Panc1 (cell line): ENCODE measurements around the gene ELL2. TPM values are rescaled to one million over a fixed set of nuclear protein-coding genes. Genes with fewer than 3 reads are reported as not detected.

Experiments used
- ATAC-seq: fragments of 200-7000 bp; cut with Tn5 transposase; 2 replicates; pipeline ENCODE4 v1.9.1; 2020; ENCODE audit warnings: mild to moderate bottlenecking, moderate library complexity
- BruUV-seq: library from RNA; stranded (reverse); fragments of 400-500 nt; replicated peaks from 2 replicates; lab custom pipeline; 2021; lab: Mats Ljungman, UMichigan
- CTCF ChIA-PET: fragments of 300-600 bp; sonication (Branson Sonifier 250); formaldehyde crosslinking; loops from one replicate; lab custom pipeline; 2022; ENCODE audit warnings: antibody characterized with exemption; lab: Charles Lee
- POLR2A ChIA-PET: fragments of 300-600 bp; sonication (Branson Sonifier 250); formaldehyde crosslinking; loops from one replicate; lab custom pipeline; 2022; ENCODE audit warnings: antibody characterized with exemption; lab: Charles Lee
- DNase-seq: peaks from one replicate; pipeline ENCODE4 v3.0.0-alpha.2; 2010; ENCODE audit warnings: low read depth, low spot score
- H3K27ac ChIP-seq: 2 replicates; pipeline ENCODE4 v1.5.1; 2011; ENCODE audit warnings: mild to moderate bottlenecking, low read length, inconsistent platforms
- H3K27me3 ChIP-seq: fragments of 200-500 bp; sonication (Bioruptor generic); 2 replicates; pipeline ENCODE4 v1.6.0; 2014; ENCODE audit warnings: low read length, inconsistent platforms; ENCODE audit not compliant: control insufficient read depth, insufficient read depth
- H3K36me3 ChIP-seq: fragments of 200-500 bp; sonication (Bioruptor generic); 2 replicates; pipeline ENCODE4 v1.5.1; 2014; ENCODE audit warnings: inconsistent platforms, mild to moderate bottlenecking, low read length, moderate library complexity; ENCODE audit not compliant: control insufficient read depth, insufficient read depth
- H3K4me1 ChIP-seq: 2 replicates; pipeline ENCODE4 v1.5.1; 2011; ENCODE audit warnings: inconsistent platforms, mild to moderate bottlenecking, low read length, moderate library complexity; ENCODE audit not compliant: control insufficient read depth, insufficient read depth
- H3K4me3 ChIP-seq, 2 experiments: 2 replicates each; pipeline ENCODE4 v1.5.1; 2011 to 2012; ENCODE audit warnings: low read depth in 2 of 2, low read length in 2 of 2, mild to moderate bottlenecking in 2 of 2, inconsistent platforms in 1 of 2, moderate library complexity in 1 of 2
- H3K9me3 ChIP-seq: fragments of 200-500 bp; sonication (Bioruptor generic); 2 replicates; pipeline ENCODE4 v1.5.1; 2014; ENCODE audit warnings: low read depth, mild to moderate bottlenecking, inconsistent platforms, low read length, moderate library complexity; ENCODE audit not compliant: control insufficient read depth, insufficient read depth
- POLR2AphosphoS5 ChIP-seq: IDR thresholded peaks from 2 replicates; pipeline ENCODE4 v1.6.1; 2012; ENCODE audit warnings: mild to moderate bottlenecking, low read depth, low read length, moderate library complexity
- SIN3A ChIP-seq: IDR thresholded peaks from 2 replicates; pipeline ENCODE4 v1.6.1; 2012; ENCODE audit warnings: low read depth, mild to moderate bottlenecking, low read length, moderate library complexity, borderline replicate concordance; ENCODE audit not compliant: insufficient read depth
- TCF7L2 ChIP-seq: IDR thresholded peaks from 2 replicates; pipeline ENCODE4 v1.6.1; 2011; ENCODE audit warnings: mild to moderate bottlenecking, low read depth, low read length, inconsistent platforms
- in situ Hi-C: cut with HindIII; loops from 2 replicates; pipeline ENCODE4 v1.10.0; 2016; ENCODE audit warnings: low sequenced_read_pairs, low pct_unique_long_range_greater_than_20kb
- intact Hi-C: fragments of 100-400 bp; cut with micrococcal nuclease; formaldehyde crosslinking; loops from one replicate; pipeline ENCODE4 v1.10.0; 2022; ENCODE audit not compliant: unreplicated experiment
- total RNA-seq: library from RNA; stranded (reverse); gene quantifications from one replicate; pipeline ENCODE4 v1.2.1, GENCODE V29; 2021; ENCODE audit not compliant: unreplicated experiment
- TF ChIP-seq, protein P1 (sequence below): fragments of 450-650 bp; IDR thresholded peaks from 2 replicates; pipeline ENCODE4 v1.5.1; 2017; ENCODE audit warnings: mild to moderate bottlenecking
- TF ChIP-seq, protein P2 (sequence below), 2 experiments: IDR thresholded peaks; 2 replicates each; pipeline ENCODE4 v1.6.1; 2011 to 2012; ENCODE audit warnings: low read depth in 2 of 2, control low read depth in 1 of 2, low read length in 1 of 2, mild to moderate bottlenecking in 1 of 2, moderate library complexity in 1 of 2; ENCODE audit not compliant: insufficient read depth in 1 of 2

The ELL2 gene
- total RNA-seq, 1 experiment from 2014 or later = 68.5 TPM

- H3K4me1 ChIP-seq = 0 out of 2 replicates have a peak, but pooled peaks cover 4% of the 10 kb centered on the region
- in situ Hi-C loops (no loop called here), intact Hi-C loops (loop anchor here (10.0 kb wide), 1 partner anchor 738 kb away; no protein-coding TSS in a partner anchor)
- no peak for DNase-seq
- H3K9me3 ChIP-seq = no peaks in the 10 kb centered on the region
- H3K4me3 ChIP-seq = no peak overlapping the region
- ATAC-seq = no peak
- ChIA-PET POLR2A (no interaction called here), CTCF (no interaction called here)
- no peak overlapping the region for H3K27ac ChIP-seq
- BruUV-seq = no TSS peak
- no peaks in the 10 kb centered on the region for H3K36me3 ChIP-seq
- TF ChIP-seq, protein P1, sequence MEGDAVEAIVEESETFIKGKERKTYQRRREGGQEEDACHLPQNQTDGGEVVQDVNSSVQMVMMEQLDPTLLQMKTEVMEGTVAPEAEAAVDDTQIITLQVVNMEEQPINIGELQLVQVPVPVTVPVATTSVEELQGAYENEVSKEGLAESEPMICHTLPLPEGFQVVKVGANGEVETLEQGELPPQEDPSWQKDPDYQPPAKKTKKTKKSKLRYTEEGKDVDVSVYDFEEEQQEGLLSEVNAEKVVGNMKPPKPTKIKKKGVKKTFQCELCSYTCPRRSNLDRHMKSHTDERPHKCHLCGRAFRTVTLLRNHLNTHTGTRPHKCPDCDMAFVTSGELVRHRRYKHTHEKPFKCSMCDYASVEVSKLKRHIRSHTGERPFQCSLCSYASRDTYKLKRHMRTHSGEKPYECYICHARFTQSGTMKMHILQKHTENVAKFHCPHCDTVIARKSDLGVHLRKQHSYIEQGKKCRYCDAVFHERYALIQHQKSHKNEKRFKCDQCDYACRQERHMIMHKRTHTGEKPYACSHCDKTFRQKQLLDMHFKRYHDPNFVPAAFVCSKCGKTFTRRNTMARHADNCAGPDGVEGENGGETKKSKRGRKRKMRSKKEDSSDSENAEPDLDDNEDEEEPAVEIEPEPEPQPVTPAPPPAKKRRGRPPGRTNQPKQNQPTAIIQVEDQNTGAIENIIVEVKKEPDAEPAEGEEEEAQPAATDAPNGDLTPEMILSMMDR = no peak
- TF ChIP-seq, protein P2, sequence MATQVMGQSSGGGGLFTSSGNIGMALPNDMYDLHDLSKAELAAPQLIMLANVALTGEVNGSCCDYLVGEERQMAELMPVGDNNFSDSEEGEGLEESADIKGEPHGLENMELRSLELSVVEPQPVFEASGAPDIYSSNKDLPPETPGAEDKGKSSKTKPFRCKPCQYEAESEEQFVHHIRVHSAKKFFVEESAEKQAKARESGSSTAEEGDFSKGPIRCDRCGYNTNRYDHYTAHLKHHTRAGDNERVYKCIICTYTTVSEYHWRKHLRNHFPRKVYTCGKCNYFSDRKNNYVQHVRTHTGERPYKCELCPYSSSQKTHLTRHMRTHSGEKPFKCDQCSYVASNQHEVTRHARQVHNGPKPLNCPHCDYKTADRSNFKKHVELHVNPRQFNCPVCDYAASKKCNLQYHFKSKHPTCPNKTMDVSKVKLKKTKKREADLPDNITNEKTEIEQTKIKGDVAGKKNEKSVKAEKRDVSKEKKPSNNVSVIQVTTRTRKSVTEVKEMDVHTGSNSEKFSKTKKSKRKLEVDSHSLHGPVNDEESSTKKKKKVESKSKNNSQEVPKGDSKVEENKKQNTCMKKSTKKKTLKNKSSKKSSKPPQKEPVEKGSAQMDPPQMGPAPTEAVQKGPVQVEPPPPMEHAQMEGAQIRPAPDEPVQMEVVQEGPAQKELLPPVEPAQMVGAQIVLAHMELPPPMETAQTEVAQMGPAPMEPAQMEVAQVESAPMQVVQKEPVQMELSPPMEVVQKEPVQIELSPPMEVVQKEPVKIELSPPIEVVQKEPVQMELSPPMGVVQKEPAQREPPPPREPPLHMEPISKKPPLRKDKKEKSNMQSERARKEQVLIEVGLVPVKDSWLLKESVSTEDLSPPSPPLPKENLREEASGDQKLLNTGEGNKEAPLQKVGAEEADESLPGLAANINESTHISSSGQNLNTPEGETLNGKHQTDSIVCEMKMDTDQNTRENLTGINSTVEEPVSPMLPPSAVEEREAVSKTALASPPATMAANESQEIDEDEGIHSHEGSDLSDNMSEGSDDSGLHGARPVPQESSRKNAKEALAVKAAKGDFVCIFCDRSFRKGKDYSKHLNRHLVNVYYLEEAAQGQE (IDR thresholded peaks at IDR 0.05; ENCODE audit: insufficient read depth in 1 of 2, low read depth in 2 of 2, low read length in 1 of 2) = no peak
- TF ChIP-seq POLR2AphosphoS5 = no peak
- TF ChIP-seq TCF7L2 = no peak
- no peak for TF ChIP-seq SIN3A
- H3K27me3 ChIP-seq = no peaks in the 10 kb centered on the region
Measured at GRCh38 chr5:95866435-95867040, 95.1 kb downstream of the ELL2 start.

- H3K4me3 ChIP-seq = no peak overlapping the region
- no peaks in the 10 kb centered on the region for H3K36me3 ChIP-seq
- ChIA-PET CTCF (no interaction called here), POLR2A (no interaction called here)
- H3K27ac ChIP-seq = no peak overlapping the region
- H3K27me3 ChIP-seq = no peaks in the 10 kb centered on the region
- in situ Hi-C loops = no loop called here
- intact Hi-C loops = loop anchor here (10.0 kb wide), 1 partner anchor 740 kb away; no protein-coding TSS in a partner anchor
- DNase-seq (no peak), ATAC-seq (peak; percentile 41)
- TF ChIP-seq, protein P1 = no peak
- TF ChIP-seq POLR2AphosphoS5 (no peak), TCF7L2 (no peak), SIN3A (no peak)
- TF ChIP-seq, protein P2 (IDR thresholded peaks at IDR 0.05; ENCODE audit: insufficient read depth in 1 of 2, low read depth in 2 of 2, low read length in 1 of 2) = no peak
- BruUV-seq = no TSS peak
- no peaks in the 10 kb centered on the region for H3K9me3 ChIP-seq
- 0 out of 2 replicates have a peak, but pooled peaks cover 4% of the 10 kb centered on the region for H3K4me1 ChIP-seq
Measured at GRCh38 chr5:95864944-95865504, 96.6 kb downstream of the ELL2 start.
